Muscle layer of duodenum (tissue), 2 donors: Measurements from ENCODE around the gene SERTAD4.
"Not testable (repeated sequence)": the region's sequence is repeated elsewhere in the genome, so short reads cannot be mapped to it uniquely, and the experiment has no call there.

Experiments
- H3K27ac ChIP-seq: one replicate; pipeline ENCODE4 v1.7.0; 2013; ENCODE audit warnings: mild to moderate bottlenecking, low read length
- H3K27me3 ChIP-seq: one replicate; pipeline ENCODE4 v1.7.0; 2013; ENCODE audit warnings: low read depth, mild to moderate bottlenecking, control low read depth, low read length
- H3K36me3 ChIP-seq, 2 donors: one replicate each; pipeline ENCODE4 v1.7.0; 2013; ENCODE audit warnings: low read length in 2 of 2, control low read depth in 1 of 2, mild to moderate bottlenecking in 1 of 2; ENCODE audit not compliant: insufficient read depth in 2 of 2, control insufficient read depth in 1 of 2
- H3K4me1 ChIP-seq, 2 donors: one replicate each; pipeline ENCODE4 v1.7.0; 2013; ENCODE audit warnings: low read length in 2 of 2, mild to moderate bottlenecking in 2 of 2, control low read depth in 1 of 2, moderate library complexity in 1 of 2; ENCODE audit not compliant: insufficient read depth in 2 of 2, control insufficient read depth in 1 of 2
- H3K4me3 ChIP-seq, 2 donors: one replicate each; pipeline ENCODE4 v1.7.0; 2013; ENCODE audit warnings: low read length in 2 of 2, low read depth in 1 of 2, mild to moderate bottlenecking in 1 of 2
- H3K9me3 ChIP-seq, 2 donors: one replicate each; pipeline ENCODE4 v1.7.0; 2013; ENCODE audit warnings: low read length in 2 of 2, control low read depth in 1 of 2, mild to moderate bottlenecking in 1 of 2; ENCODE audit not compliant: control insufficient read depth in 1 of 2
- donor health status: healthy.

SERTAD4 gene

GRCh38 chr1:210262167-210262896 lies 29.7 kb downstream of the SERTAD4 start:
- no peaks in the 10 kb centered on the region for H3K9me3 ChIP-seq
- H3K36me3 ChIP-seq, result no peaks in the 10 kb centered on the region
- H3K27me3 ChIP-seq, result no peaks in the 10 kb centered on the region
- peak overlapping the region; percentile 6 for H3K27ac ChIP-seq
- no peak overlapping the region for H3K4me3 ChIP-seq
- peaks cover 12 to 52% of the 10 kb centered on the region in 2 donors for H3K4me1 ChIP-seq

GRCh38 chr1:210262897-210263272 lies 30.3 kb downstream of the SERTAD4 start:
- Histone ChIP-seq H3K4me3 (no peak overlapping the region), H3K36me3 (no peaks in the 10 kb centered on the region), H3K27ac (peak overlapping the region; percentile 6), H3K9me3 (no peaks in the 10 kb centered on the region), H3K27me3 (no peaks in the 10 kb centered on the region), H3K4me1 (peaks cover 12 to 49% of the 10 kb centered on the region in 2 donors)

GRCh38 chr1:210263963-210264362 lies 31.4 kb downstream of the SERTAD4 start:
- H3K4me3 ChIP-seq, result no peak overlapping the region
- no peaks in the 10 kb centered on the region for H3K27me3 ChIP-seq
- H3K36me3 ChIP-seq, result no peaks in the 10 kb centered on the region
- H3K27ac ChIP-seq, result no peak overlapping the region
- H3K4me1 ChIP-seq, result peaks cover 12 to 47% of the 10 kb centered on the region in 2 donors
- H3K9me3 ChIP-seq, result no peaks in the 10 kb centered on the region

GRCh38 chr1:210264496-210265380 lies 32.1 kb downstream of the SERTAD4 start:
- Histone ChIP-seq H3K27ac (no peak overlapping the region), H3K4me1 (peaks cover 12 to 42% of the 10 kb centered on the region in 2 donors), H3K27me3 (no peaks in the 10 kb centered on the region), H3K36me3 (no peaks in the 10 kb centered on the region), H3K9me3 (no peaks in the 10 kb centered on the region), H3K4me3 (no peak overlapping the region)

- H3K9me3 ChIP-seq, H3K27me3 ChIP-seq, H3K4me3 ChIP-seq, H3K27ac ChIP-seq, H3K36me3 ChIP-seq: not testable (repeated sequence)
- peaks cover 12 to 36% of the 10 kb centered on the region in 2 donors for H3K4me1 ChIP-seq
Observed at GRCh38 chr1:210265392-210265955, 32.9 kb downstream of the SERTAD4 start.

GRCh38 chr1:210269981-210270380 lies 37.4 kb downstream of the SERTAD4 start:
- no peaks in the 10 kb centered on the region for H3K36me3 ChIP-seq
- no peak overlapping the region for H3K4me3 ChIP-seq
- H3K4me1 ChIP-seq, result peaks cover 0 to 3% of the 10 kb centered on the region in 2 donors
- no peaks in the 10 kb centered on the region for H3K27me3 ChIP-seq
- no peak overlapping the region for H3K27ac ChIP-seq
- no peaks in the 10 kb centered on the region for H3K9me3 ChIP-seq

- Histone ChIP-seq H3K9me3 (no peaks in the 10 kb centered on the region), H3K4me3 (no peak overlapping the region), H3K27ac (no peak overlapping the region), H3K4me1 (no peaks in the 10 kb centered on the region), H3K36me3 (no peaks in the 10 kb centered on the region), H3K27me3 (no peaks in the 10 kb centered on the region)
Observed at GRCh38 chr1:210272666-210273065, 40.1 kb downstream of the SERTAD4 start.

GRCh38 chr1:210280221-210280620 lies 47.6 kb downstream of the SERTAD4 start:
- H3K4me1 ChIP-seq, result no peaks in the 10 kb centered on the region
- H3K27me3 ChIP-seq, result no peaks in the 10 kb centered on the region
- H3K36me3 ChIP-seq, result no peaks in the 10 kb centered on the region
- no peak overlapping the region for H3K27ac ChIP-seq
- H3K9me3 ChIP-seq, result peaks cover 3 to 22% of the 10 kb centered on the region in 2 donors
- no peak overlapping the region for H3K4me3 ChIP-seq

- H3K4me1 ChIP-seq, result peaks cover 6 to 11% of the 10 kb centered on the region in 2 donors
- no peaks in the 10 kb centered on the region for H3K9me3 ChIP-seq
- peaks cover 4% of the 10 kb centered on the region for H3K27me3 ChIP-seq
- H3K27ac ChIP-seq, result no peak overlapping the region
- H3K36me3 ChIP-seq, result no peaks in the 10 kb centered on the region
- no peak overlapping the region for H3K4me3 ChIP-seq
Observed at GRCh38 chr1:210288116-210288515, 55.5 kb downstream of the SERTAD4 start.

GRCh38 chr1:210289248-210289647 lies 56.7 kb downstream of the SERTAD4 start:
- Histone ChIP-seq H3K36me3 (no peaks in the 10 kb centered on the region), H3K27me3 (peaks cover 7% of the 10 kb centered on the region), H3K4me1 (peaks cover 7 to 22% of the 10 kb centered on the region in 2 donors), H3K9me3 (no peaks in the 10 kb centered on the region), H3K27ac (no peak overlapping the region), H3K4me3 (no peak overlapping the region)

GRCh38 chr1:210291081-210291764 lies 58.6 kb downstream of the SERTAD4 start:
- Histone ChIP-seq H3K27me3 (peaks cover 7% of the 10 kb centered on the region), H3K36me3 (no peaks in the 10 kb centered on the region), H3K9me3 (no peaks in the 10 kb centered on the region), H3K4me1 (peaks cover 16 to 42% of the 10 kb centered on the region in 2 donors), H3K4me3 (no peak overlapping the region), H3K27ac (no peak overlapping the region)
